Endothelial cell of umbilical vein (primary cell): ENCODE measurements around the gene TTLL5. TPM values are rescaled to one million over a fixed set of nuclear protein-coding genes. Genes with fewer than 3 reads are reported as not detected.

Experiments
- BruUV-seq: library from RNA; stranded (reverse); fragments of 400-500 nt; replicated peaks from 2 replicates; lab custom pipeline; 2021; lab: Mats Ljungman, UMichigan
- CTCF ChIA-PET: fragments of 300-600, 350-600 bp; sonication (Branson Sonifier 250); formaldehyde crosslinking; loops from one replicate; lab custom pipeline; 2021; ENCODE audit warnings: antibody characterized with exemption, inconsistent platforms; lab: Charles Lee
- POLR2A ChIA-PET: fragments of 300-600, 350-600 bp; sonication (Branson Sonifier 250); formaldehyde crosslinking; loops from one replicate; lab custom pipeline; 2021; ENCODE audit warnings: antibody characterized with exemption, inconsistent platforms; lab: Charles Lee
- DNase-seq: peaks from one replicate; pipeline ENCODE4 v3.0.0-alpha.2; 2011; ENCODE audit warnings: low read depth, low spot score
- FAIRE-seq: peaks from 2 replicates; lab custom pipeline; 2011; peaks lifted over from hg19 to GRCh38; lab: Jason Lieb, UNC
- H2AFZ ChIP-seq: 2 replicates; pipeline ENCODE4 v1.6.0; 2012; ENCODE audit warnings: low read depth, low read length, control low read depth, inconsistent platforms
- H3K27ac ChIP-seq: 2 replicates; pipeline ENCODE4 v1.5.1; 2011; ENCODE audit warnings: low read depth, mild to moderate bottlenecking, control low read depth, low read length, moderate library complexity; ENCODE audit not compliant: insufficient read depth
- H3K27me3 ChIP-seq, 2 experiments: 2 replicates each; pipeline versions ENCODE4 v1.6.0 to v1.6.1; 2011; ENCODE audit warnings: low read length in 2 of 2, mixed read lengths in 1 of 2; ENCODE audit not compliant: control insufficient read depth in 2 of 2, insufficient read depth in 2 of 2
- H3K36me3 ChIP-seq, 2 experiments: 2 replicates in 1 of 2; 3 replicates in 1 of 2; pipeline ENCODE4 v1.5.1; 2011; ENCODE audit warnings: low read length in 2 of 2, mild to moderate bottlenecking in 1 of 2, moderate library complexity in 1 of 2; ENCODE audit not compliant: control insufficient read depth in 2 of 2, insufficient read depth in 2 of 2; ENCODE audit errors: extremely low read depth in 1 of 2
- H3K4me1 ChIP-seq: 3 replicates; pipeline ENCODE4 v1.5.1; 2011; ENCODE audit warnings: mild to moderate bottlenecking, low read length; ENCODE audit not compliant: control insufficient read depth, insufficient read depth; ENCODE audit errors: extremely low read depth
- H3K4me2 ChIP-seq: 2 replicates; pipeline ENCODE4 v1.6.1; 2011; ENCODE audit warnings: low read length, control low read depth, mixed read lengths; ENCODE audit not compliant: insufficient read depth
- H3K4me3 ChIP-seq, 3 experiments: fragments of 200-600 bp in 1 of 3; sonication (generic), shearing (Covaris generic) in 1 of 3; replicated peaks in 1 of 3; 2 replicates each; pipeline ENCODE4 v1.5.1; 2011 to 2016; ENCODE audit warnings: control low read depth in 3 of 3, low read length in 3 of 3, mild to moderate bottlenecking in 2 of 3, inconsistent platforms in 1 of 3, low read depth in 1 of 3, moderate library complexity in 1 of 3; ENCODE audit not compliant: insufficient read depth in 1 of 3
- H3K79me2 ChIP-seq: 2 replicates; pipeline ENCODE4 v1.6.0; 2012; ENCODE audit warnings: low read length, inconsistent platforms; ENCODE audit not compliant: control insufficient read depth, insufficient read depth
- H3K9ac ChIP-seq: replicated peaks from 2 replicates; pipeline ENCODE3; 2011; ENCODE audit warnings: low read length, control low read depth; ENCODE audit not compliant: insufficient read depth; ENCODE audit errors: extremely low read depth
- H3K9me1 ChIP-seq: replicated peaks from 3 replicates; pipeline ENCODE4 v1.6.0; 2011; ENCODE audit warnings: mild to moderate bottlenecking, low read length; ENCODE audit not compliant: control insufficient read depth, insufficient read depth; ENCODE audit errors: extremely low read depth
- H3K9me3 ChIP-seq: replicated peaks from 2 replicates; pipeline ENCODE4 v1.5.1; 2012; ENCODE audit warnings: low read length, inconsistent platforms; ENCODE audit not compliant: control insufficient read depth, insufficient read depth
- H4K20me1 ChIP-seq: replicated peaks from 2 replicates; pipeline ENCODE3; 2011; ENCODE audit warnings: mild to moderate bottlenecking, low read length; ENCODE audit not compliant: control insufficient read depth, insufficient read depth; ENCODE audit errors: extremely low read depth
- EZH2 ChIP-seq: IDR thresholded peaks from 2 replicates; pipeline ENCODE4 v1.6.1; 2012; ENCODE audit warnings: borderline replicate concordance, low read depth, mild to moderate bottlenecking, moderate library complexity, low read length, inconsistent platforms; ENCODE audit not compliant: severe bottlenecking
- FOS ChIP-seq: IDR thresholded peaks from 2 replicates; pipeline ENCODE4 v1.6.1; 2011; ENCODE audit warnings: mild to moderate bottlenecking, low read length, moderate library complexity, borderline replicate concordance; ENCODE audit not compliant: insufficient read depth
- GATA2 ChIP-seq: IDR thresholded peaks from 2 replicates; pipeline ENCODE4 v1.7.0; 2011; ENCODE audit warnings: low read depth, mild to moderate bottlenecking, moderate library complexity, mixed read lengths, low read length; ENCODE audit not compliant: insufficient read length, insufficient read depth
- JUN ChIP-seq: IDR thresholded peaks from 2 replicates; pipeline ENCODE4 v1.6.1; 2011; ENCODE audit warnings: borderline replicate concordance, low read depth; ENCODE audit not compliant: insufficient read length, insufficient read depth
- MYC ChIP-seq: IDR thresholded peaks from one replicate; pipeline ENCODE4 v1.6.1; 2011; ENCODE audit warnings: mild to moderate bottlenecking, low read depth, low read length
- POLR2A ChIP-seq: IDR thresholded peaks from 2 replicates; pipeline ENCODE4 v1.6.1; 2012; ENCODE audit warnings: low read depth, mild to moderate bottlenecking, control low read depth, low read length
- POLR2AphosphoS5 ChIP-seq: IDR thresholded peaks from 2 replicates; pipeline ENCODE4 v1.6.1; 2012; ENCODE audit warnings: low read depth, mild to moderate bottlenecking, control low read depth, low read length, moderate library complexity; ENCODE audit not compliant: insufficient read depth
- dilution Hi-C: fragments of 300-500 bp; cut with MboI; formaldehyde crosslinking; loops from one replicate; pipeline ENCODE4 v1.15.0; 2019; ENCODE audit warnings: low sequenced_read_pairs; ENCODE audit not compliant: extremely low pct_ligation_motif_present
- intact Hi-C: fragments of 100-400 bp; cut with micrococcal nuclease; formaldehyde crosslinking; loops from one replicate; pipeline ENCODE4 v1.10.0; 2022
- polyA plus RNA-seq, 4 experiments: library from polyadenylated mRNA; depleted of rRNA in 3 of 4; stranded (reverse) in 3 of 4; unstranded in 1 of 4; fragments of >200 nt; gene quantifications; 2 replicates each; pipeline versions ENCODE4 v1.2.1 to v1.2.3, GENCODE V29; 2011 to 2012; ENCODE audit warnings: missing spikeins in 1 of 4
- total RNA-seq: library from RNA; stranded (reverse); gene quantifications from 2 replicates; pipeline ENCODE4 v1.2.3, GENCODE V29; 2021
- TF ChIP-seq, protein P1 (sequence below), 2 donors: IDR thresholded peaks; 1 replicate in 1 of 2; 2 replicates in 1 of 2; pipeline ENCODE4 v1.5.1; 2011; ENCODE audit warnings: low read length in 2 of 2, mild to moderate bottlenecking in 2 of 2, moderate library complexity in 2 of 2, control low read depth in 1 of 2, inconsistent platforms in 1 of 2, low read depth in 1 of 2; ENCODE audit not compliant: insufficient read depth in 1 of 2; ENCODE audit errors: extremely low read depth in 1 of 2
- TF ChIP-seq, protein P2 (sequence below): IDR thresholded peaks from 2 replicates; pipeline ENCODE4 v1.6.1; 2011; ENCODE audit not compliant: insufficient read depth, insufficient read length

TTLL5 gene
- total and polyA plus RNA-seq, 2 donors (not counting 3 experiments of a cell fraction or from before 2014, with no cell fraction given): 33.2 to 93.6 TPM

DNA sequence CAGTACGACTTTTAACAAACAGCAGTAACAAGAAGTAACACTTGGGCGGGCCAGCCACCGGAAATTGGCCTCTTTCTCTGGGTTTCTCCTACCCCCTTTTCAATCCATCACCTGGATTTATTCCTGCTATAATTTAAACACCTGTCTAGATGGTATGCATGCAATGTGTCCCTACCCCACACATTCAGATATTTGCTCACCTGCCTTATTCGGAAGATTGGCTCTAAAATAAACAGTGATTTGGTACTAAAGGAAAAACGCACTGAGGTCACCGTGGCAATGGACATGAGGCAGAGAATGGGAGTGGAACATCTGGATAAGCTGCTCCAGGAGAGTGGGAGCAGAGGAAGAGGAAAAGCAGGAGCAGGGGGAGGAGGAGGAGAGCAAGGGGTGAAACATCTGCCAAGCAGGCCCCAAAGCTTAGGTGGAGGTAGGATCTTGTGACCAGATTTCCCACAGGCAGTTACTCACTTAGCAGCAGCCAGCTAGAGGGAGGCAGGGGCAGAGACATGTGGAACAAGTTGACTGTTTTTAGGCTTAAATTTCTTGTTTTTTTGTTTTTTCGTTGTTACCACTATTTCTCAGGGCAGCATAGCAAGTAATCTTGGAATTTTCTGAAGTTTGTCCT lies 150.9 kb downstream of the TTLL5 start:
- Histone ChIP-seq H3K79me2 (no peaks in the 10 kb centered on the region), H3K4me1 (no peaks in the 10 kb centered on the region), H3K9me1 (no peaks in the 10 kb centered on the region), H3K36me3 (peaks cover 0 to 6% of the 10 kb centered on the region in 2 experiments), H3K27me3 (no peaks in the 10 kb centered on the region), H3K4me2 (no peak overlapping the region), H3K4me3 (no peak overlapping the region), H3K27ac (no peak overlapping the region), H4K20me1 (no peaks in the 10 kb centered on the region), H3K9me3 (no peaks in the 10 kb centered on the region), H2AFZ (no peak overlapping the region), H3K9ac (no peak overlapping the region)
- FAIRE-seq: no peak
- CTCF ChIA-PET: interaction anchor here (1.2 to 2.7 kb wide), 4 partner anchors 17 to 171 kb away, joined by 3 to 9 read pairs (median 5); no protein-coding TSS in a partner anchor
- intact Hi-C loops (no loop called here), dilution Hi-C loops (no loop called here)
- TF ChIP-seq POLR2AphosphoS5: no peak
- TF ChIP-seq, protein P1, sequence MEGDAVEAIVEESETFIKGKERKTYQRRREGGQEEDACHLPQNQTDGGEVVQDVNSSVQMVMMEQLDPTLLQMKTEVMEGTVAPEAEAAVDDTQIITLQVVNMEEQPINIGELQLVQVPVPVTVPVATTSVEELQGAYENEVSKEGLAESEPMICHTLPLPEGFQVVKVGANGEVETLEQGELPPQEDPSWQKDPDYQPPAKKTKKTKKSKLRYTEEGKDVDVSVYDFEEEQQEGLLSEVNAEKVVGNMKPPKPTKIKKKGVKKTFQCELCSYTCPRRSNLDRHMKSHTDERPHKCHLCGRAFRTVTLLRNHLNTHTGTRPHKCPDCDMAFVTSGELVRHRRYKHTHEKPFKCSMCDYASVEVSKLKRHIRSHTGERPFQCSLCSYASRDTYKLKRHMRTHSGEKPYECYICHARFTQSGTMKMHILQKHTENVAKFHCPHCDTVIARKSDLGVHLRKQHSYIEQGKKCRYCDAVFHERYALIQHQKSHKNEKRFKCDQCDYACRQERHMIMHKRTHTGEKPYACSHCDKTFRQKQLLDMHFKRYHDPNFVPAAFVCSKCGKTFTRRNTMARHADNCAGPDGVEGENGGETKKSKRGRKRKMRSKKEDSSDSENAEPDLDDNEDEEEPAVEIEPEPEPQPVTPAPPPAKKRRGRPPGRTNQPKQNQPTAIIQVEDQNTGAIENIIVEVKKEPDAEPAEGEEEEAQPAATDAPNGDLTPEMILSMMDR (IDR thresholded peaks at IDR 0.05; ENCODE audit: extremely low read depth in 1 of 2, insufficient read depth in 1 of 2, low read depth in 1 of 2, low read length in 2 of 2): no peak
- POLR2A ChIA-PET: no interaction called here
- DNase-seq: no peak
- no TSS peak for BruUV-seq

DNA sequence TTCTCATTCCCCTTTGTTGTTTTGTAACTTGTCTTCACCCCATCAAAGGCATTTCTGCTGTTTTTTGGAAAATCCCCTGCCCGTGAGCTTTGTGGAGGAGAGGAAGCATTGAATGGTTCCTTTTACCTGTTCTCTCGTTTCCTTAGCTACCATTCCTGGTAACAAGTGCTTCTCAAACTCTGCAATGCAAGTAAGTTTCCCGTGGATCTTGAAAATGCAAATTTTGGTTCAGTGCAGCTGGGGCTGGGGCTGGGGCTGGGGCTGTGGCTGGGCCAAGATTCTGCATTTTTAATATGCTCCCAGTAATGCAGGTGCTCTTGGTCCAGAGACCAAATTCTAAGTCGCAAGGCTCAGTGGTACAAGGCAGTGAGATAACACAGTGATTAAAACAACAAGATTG lies 151.6 kb downstream of the TTLL5 start:
- FAIRE-seq (no peak), DNase-seq (no peak)
- H4K20me1 ChIP-seq: no peaks in the 10 kb centered on the region
- H3K27me3 ChIP-seq: no peaks in the 10 kb centered on the region
- no peaks in the 10 kb centered on the region for H3K4me1 ChIP-seq
- BruUV-seq: no TSS peak
- no peaks in the 10 kb centered on the region for H3K9me3 ChIP-seq
- no peak overlapping the region for H3K27ac ChIP-seq
- intact Hi-C loops: no loop called here
- no peaks in the 10 kb centered on the region for H3K79me2 ChIP-seq
- H3K36me3 ChIP-seq: peaks cover 0 to 3% of the 10 kb centered on the region in 2 experiments
- H3K9ac ChIP-seq: no peak overlapping the region
- TF ChIP-seq EZH2: no peak
- TF ChIP-seq POLR2A: no peak
- no peak for TF ChIP-seq POLR2AphosphoS5
- TF ChIP-seq, protein P2, sequence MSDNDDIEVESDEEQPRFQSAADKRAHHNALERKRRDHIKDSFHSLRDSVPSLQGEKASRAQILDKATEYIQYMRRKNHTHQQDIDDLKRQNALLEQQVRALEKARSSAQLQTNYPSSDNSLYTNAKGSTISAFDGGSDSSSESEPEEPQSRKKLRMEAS: no peak
- no peak for TF ChIP-seq GATA2
- TF ChIP-seq JUN: no peak
- no peak for TF ChIP-seq FOS
- TF ChIP-seq, protein P1 (IDR thresholded peaks at IDR 0.05; ENCODE audit: extremely low read depth in 1 of 2, insufficient read depth in 1 of 2, low read depth in 1 of 2, low read length in 2 of 2): no peak
- TF ChIP-seq MYC: no peak
- H3K4me3 ChIP-seq: no peak overlapping the region
- POLR2A ChIA-PET: no interaction called here
- H3K9me1 ChIP-seq: no peaks in the 10 kb centered on the region
- CTCF ChIA-PET: interaction anchor here (1.2 to 2.7 kb wide), 4 partner anchors 18 to 170 kb away, joined by 3 to 9 read pairs (median 5); no protein-coding TSS in a partner anchor
- H2AFZ ChIP-seq: no peak overlapping the region
- dilution Hi-C loops: no loop called here
- no peak overlapping the region for H3K4me2 ChIP-seq
